ENCODE measurements around the gene TIMP2. TPM values are rescaled to one million over a fixed set of nuclear protein-coding genes. Genes with fewer than 3 reads are reported as not detected.

The TIMP2 gene
- total and polyA plus RNA-seq, 8 donors, result 22.2 to 128 (median 51.0) TPM

DNA sequence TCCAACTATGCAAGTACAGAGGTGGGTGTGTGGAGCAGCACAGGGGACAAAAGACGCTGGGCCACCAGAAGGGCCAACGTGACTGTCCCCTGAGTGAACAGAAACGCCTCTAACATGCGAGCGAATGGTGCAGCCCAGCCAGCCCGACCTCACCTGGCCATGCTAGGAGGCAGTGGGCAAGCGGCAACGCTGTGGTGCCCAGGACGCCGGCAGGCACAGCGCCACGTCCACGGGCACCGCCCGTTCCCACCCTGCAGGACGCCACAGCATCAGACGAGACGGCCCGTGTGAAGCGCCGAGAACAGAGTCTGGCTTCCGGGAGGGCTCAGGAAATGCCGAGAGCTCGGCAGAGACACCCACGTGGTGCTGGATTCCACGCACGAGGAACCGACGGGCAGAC, 24.4 kb downstream of the TIMP2 start:
- no peak overlapping the region for H3K4me3 ChIP-seq
- H3K27me3 ChIP-seq, result no peaks in the 10 kb centered on the region
- intact Hi-C loops (cut with DNase I), result no loop called here
- H3K36me3 ChIP-seq, result peaks cover 0 to 8% (median 0%) of the 10 kb centered on the region in 3 donors
- 88 to 92% methylated on average over 29 of the region's 29 CpGs for WGBS, 2 donors
- no peaks in the 10 kb centered on the region for H3K9me3 ChIP-seq
- DNase-seq (no peak), ATAC-seq (no peak), FAIRE-seq (no peak)
- peaks cover 0 to 8% (median 3%) of the 10 kb centered on the region in 3 donors for H3K4me1 ChIP-seq
- TF ChIP-seq, protein P1, sequence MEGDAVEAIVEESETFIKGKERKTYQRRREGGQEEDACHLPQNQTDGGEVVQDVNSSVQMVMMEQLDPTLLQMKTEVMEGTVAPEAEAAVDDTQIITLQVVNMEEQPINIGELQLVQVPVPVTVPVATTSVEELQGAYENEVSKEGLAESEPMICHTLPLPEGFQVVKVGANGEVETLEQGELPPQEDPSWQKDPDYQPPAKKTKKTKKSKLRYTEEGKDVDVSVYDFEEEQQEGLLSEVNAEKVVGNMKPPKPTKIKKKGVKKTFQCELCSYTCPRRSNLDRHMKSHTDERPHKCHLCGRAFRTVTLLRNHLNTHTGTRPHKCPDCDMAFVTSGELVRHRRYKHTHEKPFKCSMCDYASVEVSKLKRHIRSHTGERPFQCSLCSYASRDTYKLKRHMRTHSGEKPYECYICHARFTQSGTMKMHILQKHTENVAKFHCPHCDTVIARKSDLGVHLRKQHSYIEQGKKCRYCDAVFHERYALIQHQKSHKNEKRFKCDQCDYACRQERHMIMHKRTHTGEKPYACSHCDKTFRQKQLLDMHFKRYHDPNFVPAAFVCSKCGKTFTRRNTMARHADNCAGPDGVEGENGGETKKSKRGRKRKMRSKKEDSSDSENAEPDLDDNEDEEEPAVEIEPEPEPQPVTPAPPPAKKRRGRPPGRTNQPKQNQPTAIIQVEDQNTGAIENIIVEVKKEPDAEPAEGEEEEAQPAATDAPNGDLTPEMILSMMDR (IDR thresholded peaks at IDR 0.05), result no peak
- H3K27ac ChIP-seq, result no peak overlapping the region

DNA sequence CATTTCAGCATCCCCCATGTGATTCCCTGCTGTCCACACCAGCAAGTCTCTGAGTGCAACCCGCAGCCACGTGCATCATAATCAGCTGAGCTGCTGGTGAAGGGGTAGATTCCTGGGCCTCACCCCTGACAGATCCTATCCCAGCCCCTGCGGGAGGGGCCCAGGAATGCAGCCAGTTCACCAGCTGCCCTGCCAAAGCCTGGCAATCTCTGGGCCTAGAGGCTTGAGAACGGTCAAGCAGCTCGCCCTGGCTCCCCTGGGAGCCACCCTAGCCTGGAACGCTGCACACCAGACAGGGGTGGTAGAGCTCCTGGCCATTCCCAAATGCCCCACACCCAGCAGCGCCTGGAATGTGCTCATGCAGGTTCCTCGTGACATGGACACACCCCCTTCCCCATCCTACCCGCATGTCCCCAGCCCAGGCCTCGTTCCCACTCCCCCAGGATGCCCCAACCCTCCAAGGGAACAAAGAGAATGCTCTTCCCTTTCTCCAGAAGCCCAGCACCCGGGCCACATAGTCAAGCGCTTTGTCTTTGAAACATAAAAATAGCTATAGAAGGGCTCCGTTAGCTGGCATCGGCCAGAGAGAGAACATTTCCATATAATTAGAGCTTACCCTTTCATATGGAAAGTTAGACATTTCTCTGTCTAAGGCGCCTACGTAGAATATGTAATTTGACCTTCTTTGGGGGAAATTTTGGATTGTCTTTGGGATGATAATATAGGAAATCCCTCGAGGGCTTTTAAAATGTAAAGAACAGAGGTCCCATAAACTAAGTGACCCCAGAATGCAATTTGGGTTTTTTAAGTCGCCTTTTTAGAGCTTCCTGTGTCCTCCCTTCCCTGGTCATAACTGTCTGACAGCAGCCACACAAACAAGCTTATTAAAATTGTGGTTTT, 25.6 kb downstream of the TIMP2 start:
- no peak overlapping the region for H3K4me3 ChIP-seq
- peak; percentile 17 to 46 (median 33) for ATAC-seq
- no peaks in the 10 kb centered on the region for H3K9me3 ChIP-seq
- WGBS, 2 donors, result 67 to 71% methylated on average over 18 of the region's 18 CpGs
- peaks cover 0 to 8% (median 0%) of the 10 kb centered on the region in 3 donors for H3K36me3 ChIP-seq
- FAIRE-seq, result no peak
- H3K27me3 ChIP-seq, result no peaks in the 10 kb centered on the region
- TF ChIP-seq, protein P1 (IDR thresholded peaks at IDR 0.05), result no peak
- H3K27ac ChIP-seq, result peak overlapping the region in 3 of 4 donors; percentile 8 to 37 (median 28)
- peaks cover 0 to 8% (median 3%) of the 10 kb centered on the region in 3 donors for H3K4me1 ChIP-seq
- no peak for DNase-seq
- intact Hi-C loops (cut with DNase I), result no loop called here

DNA sequence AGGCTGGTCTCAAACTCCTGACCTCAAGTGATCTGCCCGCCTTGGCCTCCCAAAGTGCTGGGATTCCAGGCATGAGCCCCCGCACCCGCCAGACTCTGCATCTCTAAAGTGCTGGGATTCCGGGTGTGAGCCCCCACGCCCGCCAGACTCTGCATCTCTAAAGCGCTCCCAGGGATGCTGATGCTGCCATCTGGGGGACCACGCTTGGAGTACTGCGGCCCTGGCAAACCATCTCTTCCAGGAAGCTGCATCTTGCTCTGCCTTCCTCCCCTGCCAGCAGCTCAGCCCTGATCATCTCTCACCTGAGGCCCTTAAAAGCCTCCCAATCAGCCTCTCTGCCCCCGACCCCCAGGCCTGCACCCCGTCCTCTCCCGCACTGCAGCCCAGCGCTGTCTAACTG, 26.2 kb downstream of the TIMP2 start:
- DNase-seq (no peak), ATAC-seq (no peak), FAIRE-seq (no peak)
- Histone ChIP-seq H3K27ac (peak overlapping the region in 2 of 4 donors; percentile 28 to 37), H3K4me1 (peaks cover 0 to 8% (median 3%) of the 10 kb centered on the region in 3 donors), H3K9me3 (no peaks in the 10 kb centered on the region), H3K36me3 (peaks cover 0 to 8% (median 0%) of the 10 kb centered on the region in 3 donors), H3K4me3 (no peak overlapping the region), H3K27me3 (no peaks in the 10 kb centered on the region)
- intact Hi-C loops (cut with DNase I), result no loop called here
- TF ChIP-seq, protein P1 (IDR thresholded peaks at IDR 0.05), result no peak
- 82 to 86% methylated on average over 13 of the region's 13 CpGs for WGBS, 2 donors

DNA sequence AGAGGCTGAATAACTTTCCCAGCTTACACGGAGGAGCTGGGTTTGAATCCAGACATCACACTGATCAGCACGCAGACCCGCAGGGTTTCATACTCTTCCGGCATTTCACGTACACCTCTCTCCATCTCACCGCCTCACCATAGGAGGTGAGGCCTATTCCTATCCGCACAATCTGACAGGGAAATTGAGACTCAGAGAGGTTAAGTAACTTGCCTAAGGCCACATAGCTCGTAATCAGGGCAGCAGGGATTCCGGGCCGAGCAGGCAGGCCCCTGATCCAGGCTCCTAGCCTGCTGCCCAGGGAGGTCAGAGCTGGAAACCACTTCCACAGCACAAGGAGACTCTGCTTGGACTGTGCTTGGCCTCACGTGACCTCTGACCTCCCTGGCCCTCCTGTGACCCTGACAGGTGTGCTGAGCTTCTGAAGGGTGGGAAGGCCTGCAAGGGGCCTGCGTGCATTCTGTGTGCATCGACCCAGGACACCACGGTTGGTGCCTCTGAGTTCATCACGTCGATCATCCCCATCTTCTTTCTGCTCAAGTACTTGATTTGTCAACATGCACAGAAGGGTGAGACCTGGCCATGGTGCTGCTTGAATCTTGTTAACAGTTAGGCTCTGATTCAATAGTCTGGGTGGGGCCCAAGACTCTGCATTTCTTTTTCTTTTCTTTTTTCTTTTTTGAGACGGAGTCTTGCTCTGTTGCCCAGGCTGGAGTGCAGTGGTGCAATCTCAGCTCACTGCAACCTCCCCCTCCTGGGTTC, 26.9 kb downstream of the TIMP2 start:
- ATAC-seq (no peak), FAIRE-seq (no peak), DNase-seq (no peak)
- Histone ChIP-seq H3K36me3 (peaks cover 0 to 8% (median 0%) of the 10 kb centered on the region in 3 donors), H3K4me3 (no peak overlapping the region), H3K27ac (no peak overlapping the region), H3K4me1 (peaks cover 0 to 5% (median 3%) of the 10 kb centered on the region in 3 donors), H3K9me3 (no peaks in the 10 kb centered on the region), H3K27me3 (no peaks in the 10 kb centered on the region)
- intact Hi-C loops (cut with DNase I), result no loop called here
- WGBS, 2 donors, result 81 to 88% methylated on average over 17 of the region's 17 CpGs
- TF ChIP-seq, protein P1 (IDR thresholded peaks at IDR 0.05), result no peak
